SK-MEL-5 (cell line): ENCODE results near the gene ZFP36. TPM values are rescaled to one million over a fixed set of nuclear protein-coding genes. Genes with fewer than 3 reads are reported as not detected.
A peak's percentile ranks its signal among the peaks of the same experiment; 100 is the strongest.

Experiments used
- DNase-seq: peaks from one replicate; pipeline ENCODE4 v3.0.0-alpha.2; 2016; ENCODE audit warnings: low read depth, low spot score
- in situ Hi-C: cut with HindIII; loops from 2 replicates; pipeline ENCODE4 v1.10.0; 2016; ENCODE audit warnings: low sequenced_read_pairs, high pct_unique_total_duplicates, low pct_unique_long_range_greater_than_20kb
- total RNA-seq: library from RNA; depleted of rRNA; stranded (reverse); fragments of >200 nt; shearing (Covaris generic); gene quantifications from 2 replicates; pipeline ENCODE4 v1.2.3, GENCODE V29; 2014

Gene ZFP36
- total RNA-seq, 1 experiment from 2014 or later: 2.6 TPM

GRCh38 chr19:39412100-39412866, 5.6 kb downstream of the ZFP36 start, which contains the start of gene PLEKHG2:
PLEKHG2 (plus strand) TSS chr19:39412669; CDS start chr19:39414087, 1,418 bp downstream.
- in situ Hi-C loops: no loop called here
- DNase-seq: peak; percentile 99

DNA sequence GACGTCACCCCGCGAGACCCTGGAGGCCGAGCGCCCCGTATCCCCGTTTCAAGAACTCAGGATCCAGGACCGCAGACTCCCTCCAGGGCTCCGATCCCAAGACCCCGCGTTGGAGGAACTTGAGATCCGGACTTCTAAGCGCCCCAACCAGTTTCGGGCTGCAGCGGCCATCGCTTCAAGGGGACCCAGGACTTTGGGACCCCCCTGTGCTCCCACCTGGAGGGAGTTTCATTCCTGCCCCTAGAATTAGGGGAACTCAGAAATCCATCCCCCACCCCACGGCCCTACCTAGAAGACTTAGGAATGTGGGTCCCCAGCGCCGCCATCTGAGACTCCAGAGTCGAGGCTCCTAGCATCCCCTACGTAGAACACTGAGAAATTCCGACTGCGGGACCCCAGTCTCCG, 6.2 kb downstream of the ZFP36 start:
- no peak for DNase-seq
- in situ Hi-C loops: no loop called here

GRCh38 chr19:39413272-39413910, 6.7 kb downstream of the ZFP36 start:
- in situ Hi-C loops: no loop called here
- DNase-seq: no peak

DNA sequence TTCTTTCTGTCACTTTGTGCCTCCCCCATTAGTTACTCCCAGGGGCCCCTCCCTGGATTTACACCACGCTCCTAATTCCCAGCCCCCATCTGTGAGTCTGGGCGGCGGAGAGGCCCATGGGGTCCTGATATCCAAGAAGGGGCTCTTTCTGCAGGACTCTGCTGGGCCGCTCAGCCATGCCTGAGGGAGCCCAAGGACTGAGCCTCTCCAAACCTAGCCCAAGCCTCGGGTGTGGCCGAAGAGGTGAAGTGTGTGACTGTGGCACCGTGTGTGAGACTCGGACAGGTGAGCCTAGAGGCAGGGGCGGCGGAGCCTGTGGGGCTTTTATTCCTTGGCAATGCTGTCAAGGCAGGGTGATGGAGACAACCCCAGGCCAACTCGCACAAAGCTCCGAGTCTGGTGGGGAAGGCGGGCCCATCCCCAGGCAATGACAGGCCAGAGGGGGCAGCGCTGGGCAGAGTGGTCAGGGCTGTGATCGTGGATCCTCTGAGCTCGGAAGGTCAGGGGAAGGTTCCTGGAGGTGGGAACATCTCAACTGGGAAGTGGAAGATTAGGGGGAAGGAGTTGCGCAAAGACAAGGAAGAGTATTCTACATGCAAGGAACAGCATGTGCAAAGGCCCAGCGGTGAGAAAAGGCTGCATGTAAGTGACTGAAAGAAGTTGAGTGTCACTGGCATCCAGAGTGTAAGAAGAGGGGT, 7.4 kb downstream of the ZFP36 start:
- in situ Hi-C loops: no loop called here
- no peak for DNase-seq

DNA sequence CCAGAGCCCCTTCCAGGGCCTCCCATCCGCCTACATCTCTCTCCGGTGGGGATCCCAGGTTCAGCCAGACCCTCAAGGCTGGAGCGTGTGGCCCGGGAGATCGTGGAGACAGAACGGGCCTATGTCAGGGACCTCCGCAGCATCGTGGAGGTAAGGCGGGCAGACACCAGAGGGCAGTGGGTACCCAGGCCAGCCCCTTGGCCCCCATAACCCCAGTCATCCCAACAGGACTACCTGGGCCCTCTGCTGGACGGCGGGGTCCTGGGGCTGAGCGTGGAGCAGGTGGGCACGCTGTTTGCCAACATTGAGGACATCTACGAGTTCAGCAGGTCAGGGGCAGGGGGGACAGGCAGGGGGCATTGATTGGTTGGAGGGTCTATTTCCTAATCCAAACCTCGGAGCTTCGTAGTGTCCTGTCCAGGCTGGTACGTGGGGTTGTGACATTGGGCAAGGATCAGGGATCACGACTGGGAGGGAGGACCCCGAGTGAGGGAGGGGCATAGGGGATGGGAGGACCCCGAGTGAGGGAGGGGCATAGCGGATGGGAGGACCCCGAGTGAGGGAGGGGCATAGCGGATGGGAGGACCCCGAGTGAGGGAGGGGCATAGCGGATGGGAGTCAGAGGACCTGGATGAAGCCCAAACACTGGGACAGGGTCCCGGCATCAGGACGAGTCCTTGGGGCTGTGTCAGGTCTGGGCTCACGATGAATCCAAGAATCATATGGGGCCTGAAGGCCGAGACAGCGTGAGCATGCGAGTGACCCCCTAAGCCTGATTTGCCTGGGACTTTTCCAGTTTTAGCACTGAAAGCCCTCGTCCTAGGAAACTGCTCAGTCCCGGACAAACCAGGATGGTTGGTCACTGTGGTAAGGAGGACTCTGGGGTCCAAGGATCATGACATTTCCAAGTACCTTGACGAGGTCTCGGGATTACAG, 8.7 kb downstream of the ZFP36 start:
- no peak for DNase-seq
- in situ Hi-C loops: no loop called here

GRCh38 chr19:39416152-39417120, 9.8 kb downstream of the ZFP36 start:
- in situ Hi-C loops: no loop called here
- no peak for DNase-seq

GRCh38 chr19:39417463-39418181, 11.0 kb downstream of the ZFP36 start:
- no peak for DNase-seq
- in situ Hi-C loops: no loop called here

- in situ Hi-C loops: no loop called here
These were observed 12.4 kb downstream of the ZFP36 start for GRCh38 chr19:39419003-39419402.

DNA sequence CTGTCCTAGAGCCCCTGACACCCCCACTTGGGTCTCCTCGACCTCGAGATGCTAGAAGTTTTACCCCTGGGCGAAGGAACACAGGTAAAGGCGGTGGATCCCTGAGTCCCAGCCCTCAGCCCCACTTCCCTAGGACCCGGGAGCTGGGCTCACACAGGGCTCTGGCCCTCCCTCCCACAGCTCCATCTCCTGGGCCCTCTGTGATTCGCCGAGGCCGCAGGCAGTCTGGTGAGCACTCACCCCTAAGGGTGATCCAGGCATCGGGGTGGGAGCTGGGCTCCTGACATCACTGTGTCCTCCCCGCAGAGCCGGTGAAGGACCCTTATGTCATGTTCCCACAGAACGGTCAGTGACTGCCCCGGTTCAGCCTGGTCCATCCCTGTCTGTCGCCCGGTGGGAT, 14.1 kb downstream of the ZFP36 start:
- in situ Hi-C loops: no loop called here
- DNase-seq: no peak

More at GRCh38 chr19:39419003-39419402, 12.4 kb downstream of the ZFP36 start:
- no peak for DNase-seq

DNA sequence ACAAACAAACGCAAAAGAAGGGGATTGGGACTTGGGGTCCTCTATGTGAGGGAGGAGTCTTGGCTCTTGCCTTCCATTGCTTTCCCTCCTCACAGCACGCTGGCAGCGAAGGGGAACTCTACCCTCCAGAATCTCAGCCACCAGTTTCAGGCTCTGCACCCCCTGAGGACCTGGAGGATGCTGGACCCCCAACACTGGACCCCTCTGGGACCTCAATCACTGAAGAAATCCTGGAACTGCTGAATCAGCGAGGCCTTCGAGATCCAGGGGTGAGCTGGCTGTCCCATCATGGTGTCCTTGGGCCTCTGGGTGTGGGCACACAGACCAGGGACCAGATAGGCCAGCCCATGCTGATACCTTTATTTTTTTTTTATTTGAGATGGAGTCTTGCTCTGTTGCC, 15.4 kb downstream of the ZFP36 start:
- no peak for DNase-seq
- in situ Hi-C loops: no loop called here

- in situ Hi-C loops: no loop called here
- DNase-seq: no peak
These were observed 16.8 kb downstream of the ZFP36 start for GRCh38 chr19:39423258-39424086.

- no peak for DNase-seq
- in situ Hi-C loops: no loop called here
These were observed 18.3 kb downstream of the ZFP36 start for GRCh38 chr19:39424934-39425333.

DNA sequence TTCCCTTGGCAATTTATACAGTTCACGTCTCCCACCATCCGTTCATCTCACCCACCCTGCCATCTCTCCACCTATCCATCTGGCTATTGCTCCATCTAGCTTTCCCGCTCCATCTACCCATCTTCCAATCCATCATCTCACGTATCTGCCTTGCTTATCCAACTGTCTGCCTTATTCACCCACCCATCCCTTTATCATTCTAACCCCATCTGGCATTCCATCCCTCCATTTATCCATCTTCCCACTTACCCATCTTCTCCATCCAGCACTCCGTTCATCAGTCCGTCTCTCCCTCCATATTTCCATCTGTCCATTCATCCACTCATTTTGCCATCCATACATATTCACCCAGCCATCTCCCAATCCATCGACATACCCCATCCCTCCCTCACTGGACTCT, 19.1 kb downstream of the ZFP36 start:
- no peak for DNase-seq
- in situ Hi-C loops: no loop called here

DNA sequence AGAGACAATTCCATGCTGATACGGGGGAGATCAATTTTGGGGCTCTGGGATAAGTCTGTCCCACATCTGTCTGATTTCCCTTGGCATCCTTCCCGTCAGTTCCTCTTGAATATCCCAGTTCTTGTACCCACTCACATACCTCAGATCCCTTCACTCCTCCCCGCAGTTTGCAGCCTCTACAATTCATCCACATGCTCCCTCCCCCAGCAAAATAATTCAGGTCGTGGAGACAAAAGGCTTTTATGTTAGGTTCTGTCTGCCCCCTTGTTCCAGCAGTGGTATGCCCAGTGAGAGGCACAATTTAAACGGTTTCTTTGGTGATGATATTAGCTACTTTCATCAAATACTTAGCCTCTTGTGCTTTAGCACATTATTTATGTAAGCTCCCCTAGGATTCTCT, 19.5 kb downstream of the ZFP36 start:
- in situ Hi-C loops: no loop called here
- peak; percentile 79 for DNase-seq

DNA sequence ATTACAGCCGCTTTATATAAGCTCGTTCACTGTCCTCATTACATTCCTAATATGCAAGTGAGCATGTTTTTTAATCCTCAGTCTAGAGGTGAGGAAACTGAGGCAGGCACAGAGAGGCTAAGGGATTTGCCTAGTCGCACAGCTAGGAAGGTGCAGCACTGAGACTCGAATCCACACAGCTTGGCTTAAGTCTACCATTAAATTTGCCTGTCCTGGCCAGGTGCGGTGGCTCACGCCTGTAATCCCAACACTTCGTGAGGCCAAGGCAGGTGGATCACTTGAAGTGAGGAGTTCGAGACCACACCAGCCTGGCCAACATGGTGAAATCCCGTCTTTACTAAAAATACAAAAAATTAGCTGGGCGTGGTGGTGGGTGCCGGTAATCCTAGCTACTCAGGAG, 21.1 kb downstream of the ZFP36 start:
- DNase-seq: no peak
- in situ Hi-C loops: no loop called here
